NCI-H774 (cell line): ENCODE data around the gene ZNF281.
"Not testable (repeated sequence)": the region's sequence is repeated elsewhere in the genome, so short reads cannot be mapped to it uniquely, and the experiment has no call there.

Experiments used
- DNase-seq: peaks from one replicate; lab custom pipeline; 2025; lab: John Stamatoyannopoulos, UW

ZNF281 gene

DNA sequence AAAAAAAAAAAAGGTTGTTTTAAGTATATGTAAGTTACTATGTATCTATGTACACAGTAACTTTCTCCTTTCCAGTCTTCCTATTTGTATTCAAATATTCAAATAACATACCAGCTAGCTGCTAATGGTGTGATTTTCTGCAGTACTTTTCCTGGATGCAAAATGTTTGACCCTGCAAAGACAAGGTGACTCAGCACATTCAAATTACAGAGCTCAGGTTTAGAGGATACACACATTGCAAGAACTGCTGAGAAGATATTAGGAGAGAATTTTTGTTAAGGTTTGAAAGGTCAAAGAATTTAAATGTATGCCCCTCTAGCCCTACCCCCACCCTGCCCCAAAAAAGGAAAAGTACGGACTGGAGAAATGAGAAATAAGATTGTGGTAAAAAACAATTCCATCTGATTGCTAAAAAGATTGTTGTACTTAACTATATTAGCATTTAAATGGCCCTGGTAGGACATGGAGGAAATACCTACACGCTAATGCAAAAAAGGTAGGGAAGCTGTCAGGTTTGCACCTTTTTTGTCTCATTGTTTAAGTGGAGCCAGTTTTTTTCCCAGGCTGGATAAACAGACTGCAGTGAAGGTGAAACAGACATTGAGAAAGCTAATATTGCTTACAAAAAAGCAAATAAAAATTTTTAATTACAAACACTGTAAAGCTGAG lies 45.6 kb downstream of the ZNF281 start:
- DNase-seq: no peak

GRCh38 chr1:200363264-200363933 lies 46.4 kb downstream of the ZNF281 start:
- no peak for DNase-seq

- DNase-seq: no peak
These were observed 47.4 kb downstream of the ZNF281 start for GRCh38 chr1:200362421-200362820.

DNA sequence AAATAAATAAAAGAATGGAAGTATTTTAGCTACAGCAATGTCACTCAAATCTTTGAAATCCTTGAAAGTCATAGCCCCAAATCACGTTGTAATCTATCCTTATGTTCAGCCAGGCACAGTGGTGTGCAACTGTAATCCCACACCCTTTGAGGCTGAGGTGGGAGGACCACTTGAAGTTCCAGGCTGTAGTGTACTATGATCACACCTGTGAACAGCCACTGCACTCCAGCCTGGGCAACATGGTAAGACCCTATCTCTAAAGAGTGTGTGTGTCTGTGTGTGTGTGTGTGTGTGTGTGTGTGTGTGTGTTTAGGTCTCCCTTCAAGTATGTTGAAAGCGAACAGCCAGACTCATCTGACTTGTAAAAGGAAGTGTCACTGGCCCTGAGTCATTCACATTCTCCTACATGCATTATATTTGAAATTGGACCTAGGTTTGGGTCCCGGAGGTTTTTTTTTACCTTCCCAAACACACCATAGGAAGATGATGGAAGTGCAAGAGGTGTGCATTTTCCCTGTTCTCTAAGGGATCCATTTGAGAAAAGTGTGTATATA lies 50.1 kb downstream of the ZNF281 start:
- DNase-seq: no peak

- DNase-seq: not testable (repeated sequence)
These were observed 51.9 kb downstream of the ZNF281 start for GRCh38 chr1:200357925-200358324.

DNA sequence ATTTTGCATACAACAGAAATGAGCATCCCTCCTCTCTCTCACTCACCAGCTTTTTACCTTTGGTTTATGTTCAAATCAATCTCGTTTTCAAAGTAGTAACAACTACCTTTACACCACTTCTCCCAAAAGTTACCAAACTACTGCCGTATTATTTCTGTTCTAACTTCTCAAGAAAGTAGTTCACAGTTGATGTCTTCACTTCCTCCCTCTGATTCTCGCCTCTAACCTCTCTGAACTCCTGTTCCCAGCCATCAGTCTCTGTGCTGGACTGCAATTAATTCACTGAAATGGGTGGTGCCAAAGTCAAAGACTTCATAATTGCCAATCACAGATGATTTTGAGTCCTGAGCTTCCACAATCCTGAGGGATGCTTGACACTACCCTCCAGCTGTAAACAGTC lies 54.0 kb downstream of the ZNF281 start:
- no peak for DNase-seq
